GM18867 (cell line): Measurements from ENCODE around the gene ZNF76.
"Not testable (repeated sequence)": the region's sequence is repeated elsewhere in the genome, so short reads cannot be mapped to it uniquely, and the experiment has no call there.

Experiments used
- ATAC-seq: cut with Tn5 transposase; IDR thresholded peaks from one replicate; pipeline ENCODE4 v1.9.1; 2021; ENCODE audit warnings: mild to moderate bottlenecking, moderate library complexity; ENCODE audit not compliant: unreplicated experiment

The ZNF76 gene

GRCh38 chr6:35297601-35298481, 38.3 kb downstream of the ZNF76 start, which contains the start of gene DEF6:
Gene DEF6 (plus strand): TSS chr6:35297818. CDS start chr6:35297857, 39 bp downstream.
- peak; percentile 77 for ATAC-seq

GRCh38 chr6:35298625-35299140, 39.1 kb downstream of the ZNF76 start:
- no peak for ATAC-seq

GRCh38 chr6:35299674-35300073, 40.1 kb downstream of the ZNF76 start:
- ATAC-seq = no peak

GRCh38 chr6:35300848-35301247, 41.3 kb downstream of the ZNF76 start:
- no peak for ATAC-seq

GRCh38 chr6:35302604-35303241, 43.2 kb downstream of the ZNF76 start:
- ATAC-seq = peak; percentile 75

- ATAC-seq = no peak
Measured at GRCh38 chr6:35304299-35304698, 44.8 kb downstream of the ZNF76 start.

GRCh38 chr6:35305117-35305516, 45.6 kb downstream of the ZNF76 start:
- ATAC-seq = no peak

GRCh38 chr6:35307138-35307537, 47.6 kb downstream of the ZNF76 start:
- ATAC-seq = not testable (repeated sequence)

- ATAC-seq = not testable (repeated sequence)
Measured at GRCh38 chr6:35308543-35308942, 49.0 kb downstream of the ZNF76 start.

- ATAC-seq = no peak
Measured at GRCh38 chr6:35309611-35310264, 50.2 kb downstream of the ZNF76 start.

GRCh38 chr6:35310265-35310831, 50.8 kb downstream of the ZNF76 start:
- no peak for ATAC-seq

GRCh38 chr6:35311390-35312075, 52.0 kb downstream of the ZNF76 start:
- no peak for ATAC-seq

GRCh38 chr6:35312076-35312800, 52.7 kb downstream of the ZNF76 start:
- no peak for ATAC-seq

- ATAC-seq = no peak
Measured at GRCh38 chr6:35312807-35313206, 53.3 kb downstream of the ZNF76 start.

GRCh38 chr6:35317483-35318195, 58.1 kb downstream of the ZNF76 start:
- no peak for ATAC-seq

GRCh38 chr6:35318196-35319171, 58.9 kb downstream of the ZNF76 start:
- no peak for ATAC-seq

GRCh38 chr6:35319346-35320030, 60.0 kb downstream of the ZNF76 start:
- no peak for ATAC-seq
